Mesenchymal stem cell (in vitro differentiated cells and primary cell): ENCODE results near the gene MEF2D.
A peak's percentile ranks its signal among the peaks of the same experiment; 100 is the strongest.

Experiments used
- DNase-seq: peaks from one replicate; pipeline ENCODE4 v3.0.0-alpha.2; 2013
- H2AFZ ChIP-seq: one replicate; pipeline ENCODE4 v1.6.1; 2013; ENCODE audit warnings: low read depth, mild to moderate bottlenecking, control low read depth, inconsistent platforms, low read length, moderate library complexity
- H2AK5ac ChIP-seq: 2 replicates; pipeline ENCODE4 v1.6.1; 2013; ENCODE audit warnings: low read length, moderate library complexity, mild to moderate bottlenecking, inconsistent platforms; ENCODE audit not compliant: severe bottlenecking
- H2BK120ac ChIP-seq: one replicate; pipeline ENCODE4 v1.6.1; 2013; ENCODE audit warnings: low read depth, mild to moderate bottlenecking, inconsistent platforms, low read length, moderate library complexity
- H2BK12ac ChIP-seq, 2 experiments: one replicate each; pipeline ENCODE4 v1.6.1; 2013; ENCODE audit warnings: inconsistent platforms in 2 of 2, low read length in 2 of 2, mild to moderate bottlenecking in 2 of 2, moderate library complexity in 2 of 2, control low read depth in 1 of 2
- H2BK15ac ChIP-seq: one replicate; pipeline ENCODE4 v1.6.1; 2013; ENCODE audit warnings: mild to moderate bottlenecking, low read depth, inconsistent platforms; ENCODE audit not compliant: poor library complexity, severe bottlenecking
- H2BK5ac ChIP-seq: 2 replicates; pipeline ENCODE4 v1.6.1; 2013; ENCODE audit warnings: low read depth, mild to moderate bottlenecking, low read length, control low read depth, inconsistent platforms; ENCODE audit not compliant: poor library complexity, severe bottlenecking
- H3K14ac ChIP-seq, 2 experiments: one replicate each; pipeline ENCODE4 v1.6.1; 2013; ENCODE audit warnings: inconsistent platforms in 2 of 2, low read length in 2 of 2, control low read depth in 1 of 2, mild to moderate bottlenecking in 1 of 2, moderate library complexity in 1 of 2
- H3K18ac ChIP-seq, 2 experiments: one replicate each; pipeline ENCODE4 v1.6.1; 2013; ENCODE audit warnings: inconsistent platforms in 2 of 2, low read length in 2 of 2, control low read depth in 1 of 2, low read depth in 1 of 2, mild to moderate bottlenecking in 1 of 2
- H3K23ac ChIP-seq, 2 experiments: one replicate each; pipeline ENCODE4 v1.6.1; 2013; ENCODE audit warnings: inconsistent platforms in 2 of 2, low read length in 2 of 2, mild to moderate bottlenecking in 2 of 2, moderate library complexity in 2 of 2, control low read depth in 1 of 2
- H3K27ac ChIP-seq: 2 replicates; pipeline ENCODE4 v1.5.1; 2013; ENCODE audit warnings: mild to moderate bottlenecking, moderate library complexity, low read length, control low read depth, inconsistent platforms; ENCODE audit not compliant: poor library complexity, severe bottlenecking
- H3K27me3 ChIP-seq, 2 experiments: 2 replicates each; pipeline versions ENCODE4 v1.6.1 to v1.7.0; 2013; ENCODE audit warnings: low read length in 2 of 2, mild to moderate bottlenecking in 2 of 2, moderate library complexity in 2 of 2, control low read depth in 1 of 2, inconsistent platforms in 1 of 2; ENCODE audit not compliant: control insufficient read depth in 1 of 2, insufficient read depth in 1 of 2
- H3K36me3 ChIP-seq, 2 experiments: 2 replicates each; pipeline versions ENCODE4 v1.6.1 to v1.7.0; 2013; ENCODE audit warnings: low read length in 2 of 2, control low read depth in 1 of 2, inconsistent platforms in 1 of 2, low read depth in 1 of 2, mild to moderate bottlenecking in 1 of 2; ENCODE audit not compliant: insufficient read depth in 2 of 2, control insufficient read depth in 1 of 2
- H3K4ac ChIP-seq, 2 experiments: one replicate each; pipeline ENCODE4 v1.6.1; 2013; ENCODE audit warnings: inconsistent platforms in 2 of 2, low read length in 2 of 2, mild to moderate bottlenecking in 2 of 2, moderate library complexity in 2 of 2, control low read depth in 1 of 2, low read depth in 1 of 2
- H3K4me1 ChIP-seq: 2 replicates; pipeline ENCODE4 v1.6.1; 2013; ENCODE audit warnings: low read depth, low read length, control low read depth; ENCODE audit not compliant: control insufficient read depth, insufficient read depth
- H3K4me2 ChIP-seq: 2 replicates; pipeline ENCODE4 v1.6.1; 2013; ENCODE audit warnings: low read length, mild to moderate bottlenecking, inconsistent platforms; ENCODE audit not compliant: poor library complexity, severe bottlenecking
- H3K4me3 ChIP-seq, 2 experiments: 2 replicates each; pipeline versions ENCODE4 v1.5.1 to v1.7.0; 2013; ENCODE audit warnings: low read length in 2 of 2, mild to moderate bottlenecking in 2 of 2, control low read depth in 1 of 2, low read depth in 1 of 2; ENCODE audit not compliant: insufficient read depth in 1 of 2
- H3K79me1 ChIP-seq: replicated peaks from 2 replicates; pipeline ENCODE4 v1.6.1; 2013; ENCODE audit warnings: mild to moderate bottlenecking, control low read depth, low read length, inconsistent platforms; ENCODE audit not compliant: poor library complexity, severe bottlenecking
- H3K9ac ChIP-seq: 2 replicates; pipeline ENCODE4 v1.7.0; 2013; ENCODE audit warnings: mild to moderate bottlenecking, low read length, moderate library complexity
- H3K9me3 ChIP-seq: 2 replicates; pipeline ENCODE4 v1.7.0; 2013; ENCODE audit warnings: mild to moderate bottlenecking, low read length; ENCODE audit not compliant: control insufficient read depth
- H4K8ac ChIP-seq: one replicate; pipeline ENCODE4 v1.6.1; 2013; ENCODE audit warnings: inconsistent platforms, mild to moderate bottlenecking, low read length, moderate library complexity
- H4K91ac ChIP-seq: one replicate; pipeline ENCODE4 v1.6.1; 2013; ENCODE audit warnings: mild to moderate bottlenecking, low read length, inconsistent platforms
- WGBS: methylation state at CpG from one replicate; pipeline ENCODE4 v1.1.7; 2013; ENCODE audit warnings: mixed read lengths; 5-methylcytosine and 5-hydroxymethylcytosine counted together

The MEF2D gene

DNA sequence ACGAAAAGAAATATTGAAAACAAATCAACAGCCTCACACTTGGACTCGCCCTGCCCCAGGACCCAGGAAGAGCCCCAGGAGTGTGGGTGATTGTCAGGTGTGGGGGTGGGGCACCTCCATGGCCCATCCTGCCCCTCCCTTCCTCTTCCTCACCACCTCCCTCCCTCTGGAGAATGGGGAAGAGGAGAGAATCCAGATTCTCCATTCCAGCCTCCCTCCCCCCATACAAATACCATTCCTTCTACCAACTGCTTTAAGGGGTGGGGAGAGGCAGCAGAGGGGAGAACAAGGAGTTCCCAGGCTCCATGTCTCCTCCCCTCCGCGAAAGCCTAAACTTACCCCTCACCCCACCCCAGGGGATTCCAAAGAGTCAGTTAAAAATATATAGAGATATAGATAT is 36.7 kb downstream of the MEF2D start:
- WGBS = no CpG with 5 or more reads among the region's 4 CpGs
- DNase-seq = no peak
- Histone ChIP-seq H3K4me2 (no peak overlapping the region), H3K9me3 (no peaks in the 10 kb centered on the region), H3K27me3 (no peaks in the 10 kb centered on the region), H3K18ac (no peak overlapping the region), H2BK5ac (no peak overlapping the region), H2AK5ac (no peak overlapping the region), H2BK120ac (no peak overlapping the region), H4K91ac (no peak overlapping the region), H3K4me1 (peaks cover 3% of the 10 kb centered on the region), H2BK15ac (no peak overlapping the region), H4K8ac (no peak overlapping the region), H3K9ac (no peak overlapping the region), H3K36me3 (peaks cover 32 to 61% of the 10 kb centered on the region in 2 experiments), H3K14ac (no peak overlapping the region), H3K4ac (no peak overlapping the region), H2BK12ac (no peak overlapping the region), H3K4me3 (no peak overlapping the region), H3K27ac (no peak overlapping the region), H3K79me1 (peaks cover 25% of the 10 kb centered on the region), H3K23ac (no peak overlapping the region), H2AFZ (no peak overlapping the region)

DNA sequence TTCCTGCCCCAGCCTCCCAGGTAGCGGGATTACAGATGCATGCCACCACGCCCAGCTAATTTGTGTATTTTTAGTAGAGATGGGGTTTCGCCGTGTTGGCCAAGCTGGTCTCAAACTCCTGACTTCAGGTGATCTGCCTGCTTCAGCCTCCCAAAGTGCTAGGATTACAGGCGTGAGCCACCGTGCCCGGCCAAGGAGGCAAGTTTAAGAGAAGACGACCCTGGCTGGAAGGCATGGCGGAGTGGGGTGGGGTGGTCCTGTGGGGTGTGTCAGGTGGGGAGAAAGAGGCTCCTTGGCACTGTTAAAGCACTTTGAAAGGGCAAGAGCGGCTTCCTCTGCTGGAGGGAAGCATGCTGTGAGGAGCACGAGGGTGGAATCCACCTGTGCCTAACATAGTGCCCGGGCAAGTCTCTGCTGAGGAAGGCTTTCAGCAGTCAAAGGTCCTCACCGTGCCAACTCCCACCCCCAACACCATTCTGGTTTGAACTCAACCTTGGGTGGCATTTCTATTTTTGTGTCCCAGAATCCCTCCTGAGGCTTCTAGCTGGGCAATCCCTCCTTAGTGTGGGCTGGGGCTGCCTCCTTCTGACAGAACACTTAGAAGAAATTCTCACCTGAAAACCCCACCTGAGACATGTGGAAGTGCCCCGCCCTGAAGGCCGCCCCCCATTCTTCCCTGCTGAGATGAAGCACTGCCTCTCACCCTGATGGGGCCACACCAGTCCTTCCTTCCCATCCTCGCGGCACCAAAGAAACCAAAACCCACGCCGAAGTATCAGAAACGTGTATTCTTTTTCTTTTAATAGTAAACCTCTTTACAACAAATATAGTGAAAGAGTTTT is 37.4 kb downstream of the MEF2D start:
- Histone ChIP-seq H3K4me2 (no peak overlapping the region), H2AK5ac (no peak overlapping the region), H2AFZ (no peak overlapping the region), H4K8ac (no peak overlapping the region), H3K36me3 (peaks cover 25 to 54% of the 10 kb centered on the region in 2 experiments), H3K9me3 (no peaks in the 10 kb centered on the region), H3K9ac (no peak overlapping the region), H3K79me1 (peaks cover 22% of the 10 kb centered on the region), H2BK120ac (no peak overlapping the region), H2BK15ac (no peak overlapping the region), H3K18ac (no peak overlapping the region), H3K27ac (no peak overlapping the region), H3K27me3 (no peaks in the 10 kb centered on the region), H3K14ac (no peak overlapping the region), H2BK5ac (no peak overlapping the region), H3K4me1 (peaks cover 1% of the 10 kb centered on the region), H4K91ac (no peak overlapping the region), H3K4me3 (no peak overlapping the region), H3K23ac (no peak overlapping the region), H3K4ac (no peak overlapping the region), H2BK12ac (no peak overlapping the region)
- WGBS = 89% methylated on average over 17 of the region's 20 CpGs
- no peak for DNase-seq

DNA sequence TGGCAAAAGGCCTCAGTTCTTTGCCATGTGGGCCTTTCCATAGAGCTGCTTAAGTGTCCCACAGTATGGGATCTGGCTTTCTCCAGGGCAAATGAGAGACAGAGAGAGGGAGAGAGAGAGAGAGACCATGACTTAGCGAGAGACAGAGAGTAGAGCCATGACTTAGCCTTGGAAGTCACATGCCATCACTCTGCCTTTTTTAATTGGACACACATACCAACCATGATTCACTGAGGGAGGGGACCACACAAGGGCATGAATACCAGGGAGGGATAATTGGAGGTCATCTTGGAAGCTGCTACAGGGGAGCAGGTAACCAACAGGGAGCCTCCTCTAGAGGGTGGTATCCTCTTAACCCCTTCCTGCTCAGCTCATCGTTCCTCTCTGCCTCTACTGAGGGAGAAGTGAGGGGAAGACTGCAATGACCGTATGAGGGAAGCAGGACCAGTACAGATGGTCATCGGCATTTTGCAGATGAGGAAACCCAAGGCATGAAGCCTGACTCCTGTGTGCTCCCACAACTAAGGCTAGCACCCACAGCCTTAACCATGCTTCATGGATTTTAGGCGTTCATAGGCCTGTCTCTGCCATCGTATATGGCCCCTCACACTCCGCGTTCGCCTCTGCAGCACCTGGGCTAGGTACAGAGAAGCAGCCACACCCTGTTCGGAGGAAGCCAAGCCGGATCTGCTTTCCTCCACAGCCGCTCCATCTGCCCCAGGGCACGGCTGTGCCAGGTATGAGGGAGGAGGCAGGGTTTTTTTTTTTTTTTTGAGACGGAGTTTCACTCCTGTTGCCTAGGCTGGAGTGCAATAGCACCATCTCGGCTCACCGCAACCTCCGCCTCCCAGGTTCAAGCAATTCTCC is 38.6 kb downstream of the MEF2D start:
- Histone ChIP-seq H2BK12ac (no peak overlapping the region), H2AFZ (no peak overlapping the region), H3K4ac (no peak overlapping the region), H3K18ac (no peak overlapping the region), H3K4me2 (no peak overlapping the region), H3K4me3 (no peak overlapping the region), H3K9me3 (no peaks in the 10 kb centered on the region), H3K27ac (no peak overlapping the region), H3K9ac (no peak overlapping the region), H3K14ac (no peak overlapping the region), H3K36me3 (peaks cover 17 to 43% of the 10 kb centered on the region in 2 experiments), H4K8ac (no peak overlapping the region), H3K27me3 (no peaks in the 10 kb centered on the region), H3K4me1 (peaks cover 7% of the 10 kb centered on the region), H4K91ac (no peak overlapping the region), H2BK120ac (no peak overlapping the region), H2BK15ac (no peak overlapping the region), H3K23ac (no peak overlapping the region), H2AK5ac (no peak overlapping the region), H2BK5ac (no peak overlapping the region), H3K79me1 (peaks cover 15% of the 10 kb centered on the region)
- WGBS = 88% methylated on average over 9 of the region's 17 CpGs
- DNase-seq = peak; percentile 28

DNA sequence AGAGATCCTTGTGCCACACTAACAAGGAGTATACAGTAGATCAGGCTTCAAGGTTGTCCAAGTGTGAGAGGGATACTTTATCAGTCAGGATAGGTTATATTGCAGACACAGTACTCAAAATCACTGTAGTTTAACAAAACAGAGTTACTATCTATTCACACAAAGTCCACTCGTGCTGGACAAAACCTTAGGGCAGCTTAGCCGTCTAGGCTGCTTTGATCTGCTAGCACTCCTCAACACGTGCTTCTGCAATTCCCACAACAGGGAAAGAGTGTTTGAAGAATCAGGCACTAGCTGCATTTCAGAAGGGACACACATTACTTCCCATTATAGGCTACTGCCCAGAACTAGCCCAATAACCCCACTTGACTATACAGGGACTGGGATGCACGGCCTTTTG is 39.5 kb downstream of the MEF2D start:
- H2AFZ ChIP-seq = no peak overlapping the region
- no peak overlapping the region for H3K9ac ChIP-seq
- H3K23ac ChIP-seq = no peak overlapping the region
- no peak overlapping the region for H2BK120ac ChIP-seq
- H2BK12ac ChIP-seq = no peak overlapping the region
- no peak overlapping the region for H3K4me2 ChIP-seq
- H3K14ac ChIP-seq = no peak overlapping the region
- H3K18ac ChIP-seq = no peak overlapping the region
- H3K79me1 ChIP-seq = peaks cover 7% of the 10 kb centered on the region
- H2BK15ac ChIP-seq = no peak overlapping the region
- H3K4ac ChIP-seq = no peak overlapping the region
- H3K36me3 ChIP-seq = peaks cover 10 to 34% of the 10 kb centered on the region in 2 experiments
- H3K4me3 ChIP-seq = no peak overlapping the region
- H2AK5ac ChIP-seq = no peak overlapping the region
- WGBS = 88% methylated on average over 4 of the region's 4 CpGs
- H2BK5ac ChIP-seq = no peak overlapping the region
- DNase-seq = no peak
- no peak overlapping the region for H3K27ac ChIP-seq
- no peaks in the 10 kb centered on the region for H3K9me3 ChIP-seq
- no peak overlapping the region for H4K91ac ChIP-seq
- H3K4me1 ChIP-seq = peaks cover 8% of the 10 kb centered on the region
- H3K27me3 ChIP-seq = no peaks in the 10 kb centered on the region
- no peak overlapping the region for H4K8ac ChIP-seq
